Lung (tissue), 12 donors: ENCODE results near the gene MAG. TPM values are rescaled to one million over a fixed set of nuclear protein-coding genes. Genes with fewer than 3 reads are reported as not detected.

ENCODE experiments used
- ATAC-seq: fragments of 200-7000 bp; cut with Tn5 transposase; one replicate; pipeline ENCODE4 v1.9.1; 2020; ENCODE audit warnings: moderate number of reproducible peaks; ENCODE audit not compliant: insufficient read depth, low FRiP score
- DNase-seq, 3 donors: peaks; one replicate each; pipeline ENCODE4 v3.0.0-alpha.2; 2013 to 2017
- H3K27ac ChIP-seq, 2 donors: one replicate each; pipeline ENCODE4 v1.5.1; 2013; ENCODE audit warnings: mild to moderate bottlenecking in 2 of 2, moderate library complexity in 2 of 2, control low read depth in 1 of 2, inconsistent platforms in 1 of 2, low read depth in 1 of 2, low read length in 1 of 2
- H3K27me3 ChIP-seq, 3 donors: one replicate each; pipeline ENCODE4 v1.5.1; 2013; ENCODE audit warnings: low read length in 2 of 3; ENCODE audit not compliant: control insufficient read depth in 3 of 3, insufficient read depth in 3 of 3
- H3K36me3 ChIP-seq, 4 donors: one replicate each; pipeline ENCODE4 v1.5.1; 2013; ENCODE audit warnings: low read length in 4 of 4, mild to moderate bottlenecking in 1 of 4, moderate library complexity in 1 of 4; ENCODE audit not compliant: control insufficient read depth in 4 of 4, insufficient read depth in 4 of 4
- H3K4me1 ChIP-seq, 5 donors: one replicate each; pipeline ENCODE4 v1.5.1; 2013; ENCODE audit warnings: low read length in 5 of 5, mild to moderate bottlenecking in 2 of 5, moderate library complexity in 1 of 5; ENCODE audit not compliant: control insufficient read depth in 5 of 5, insufficient read depth in 5 of 5
- H3K4me3 ChIP-seq: one replicate; pipeline ENCODE4 v1.5.1; 2013; ENCODE audit warnings: mild to moderate bottlenecking, control low read depth, moderate library complexity
- H3K9ac ChIP-seq, 2 donors: one replicate each; pipeline ENCODE4 v1.5.1; 2013; ENCODE audit warnings: low read length in 2 of 2, control low read depth in 1 of 2; ENCODE audit not compliant: insufficient read depth in 1 of 2
- H3K9me3 ChIP-seq, 4 donors: one replicate each; pipeline ENCODE4 v1.5.1; 2013; ENCODE audit warnings: low read length in 3 of 4, mild to moderate bottlenecking in 1 of 4, moderate library complexity in 1 of 4; ENCODE audit not compliant: control insufficient read depth in 4 of 4, insufficient read depth in 3 of 4
- CTCF ChIP-seq: IDR thresholded peaks from 2 replicates; pipeline ENCODE4 v1.5.1; 2012; ENCODE audit warnings: mild to moderate bottlenecking; ENCODE audit errors: control extremely low read depth, extremely low read depth
- WGBS, 2 donors: extraction: QIAGEN DNeasy Blood & Tissue Kit; methylation state at CpG; one replicate each; pipeline ENCODE4 v1.1.7; 2013; 5-methylcytosine and 5-hydroxymethylcytosine counted together
- polyA plus RNA-seq, 2 donors: library from polyadenylated mRNA; stranded (reverse); fragments of 200-250 nt; gene quantifications; one replicate each; pipeline ENCODE4 v1.2.1, GENCODE V29; 2013
- total RNA-seq, 2 donors: library from RNA; depleted of rRNA in 1 of 2; stranded (reverse); fragments of >200 nt in 1 of 2; gene quantifications; one replicate each; pipeline ENCODE4 v1.2.1, GENCODE V29; 2014 to 2021
- donor health status: control.
- donor health status: control.
- donor health status: Bipolar disorder and iron deficiency.
- donor health status: healthy.
- donor health status: DM: yes; HTN: yes; CAD: no.

Gene MAG
- total and polyA plus RNA-seq, 4 donors: 0.08 to 8.8 (median 1.9) TPM

- no peak for DNase-seq
- TF ChIP-seq CTCF: no peak
- Histone ChIP-seq H3K4me1 (peaks cover 0 to 10% (median 0%) of the 10 kb centered on the region in 5 donors), H3K36me3 (no peaks in the 10 kb centered on the region), H3K4me3 (no peak overlapping the region), H3K27me3 (no peaks in the 10 kb centered on the region), H3K9ac (no peak overlapping the region), H3K9me3 (no peaks in the 10 kb centered on the region), H3K27ac (no peak overlapping the region)
- 89 to 91% methylated on average over 18 of the region's 18 CpGs for WGBS, 2 donors
- no peak for ATAC-seq
Measured at GRCh38 chr19:35348911-35349611, 57.1 kb downstream of the MAG start.

GRCh38 chr19:35349614-35350521, 57.9 kb downstream of the MAG start:
- Histone ChIP-seq H3K9ac (no peak overlapping the region), H3K27me3 (no peaks in the 10 kb centered on the region), H3K36me3 (no peaks in the 10 kb centered on the region), H3K9me3 (no peaks in the 10 kb centered on the region), H3K4me1 (peaks cover 0 to 10% (median 0%) of the 10 kb centered on the region in 5 donors), H3K4me3 (no peak overlapping the region), H3K27ac (no peak overlapping the region)
- WGBS, 2 donors: 81 to 83% methylated on average over 17 of the region's 17 CpGs
- DNase-seq (no peak), ATAC-seq (no peak)
- no peak for TF ChIP-seq CTCF

GRCh38 chr19:35350591-35350990, 58.6 kb downstream of the MAG start:
- no peaks in the 10 kb centered on the region for H3K27me3 ChIP-seq
- no peak overlapping the region for H3K4me3 ChIP-seq
- no peak for TF ChIP-seq CTCF
- no peak for DNase-seq
- H3K4me1 ChIP-seq: peaks cover 0 to 16% (median 0%) of the 10 kb centered on the region in 5 donors
- H3K27ac ChIP-seq: no peak overlapping the region
- no peak for ATAC-seq
- no peak overlapping the region for H3K9ac ChIP-seq
- no peaks in the 10 kb centered on the region for H3K36me3 ChIP-seq
- 90 to 96% methylated on average over 7 of the region's 7 CpGs for WGBS, 2 donors
- no peaks in the 10 kb centered on the region for H3K9me3 ChIP-seq
